ENCODE measurements around the gene RUVBL2.

DNA sequence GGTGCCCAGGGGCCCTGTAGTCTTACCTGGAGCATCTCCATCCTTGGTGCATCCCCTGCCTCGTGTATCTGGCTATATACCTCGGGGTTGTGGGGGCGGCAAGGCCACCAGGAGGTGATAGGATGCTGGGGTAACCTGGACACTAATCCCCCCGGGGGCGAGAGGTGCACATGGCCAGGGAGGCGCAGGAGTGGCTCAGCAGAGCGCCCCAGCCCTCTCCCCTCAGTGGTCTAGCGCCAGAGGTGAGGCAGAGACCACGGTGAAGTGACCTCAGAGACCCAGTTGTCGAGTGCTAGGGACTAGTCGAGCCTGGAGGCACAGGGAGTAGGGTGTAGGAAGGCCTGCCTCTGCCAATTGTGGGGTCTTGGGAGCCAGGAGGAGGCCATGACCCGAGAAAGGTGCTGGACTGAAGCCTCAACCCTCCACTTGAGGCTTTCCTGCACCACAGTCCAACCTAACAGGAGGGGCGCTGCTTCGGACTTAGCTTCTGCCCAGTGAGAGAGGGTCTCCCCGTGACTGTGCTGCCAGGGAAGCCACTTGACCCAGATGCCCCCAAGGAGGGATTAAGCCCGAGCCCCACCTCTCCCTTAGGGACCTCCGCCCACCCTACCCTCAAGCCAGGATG, 23.5 kb downstream of the RUVBL2 start, which contains the start of gene LHB:
- TF ChIP-seq SIN3A (IDR thresholded peaks at IDR 0.05; ENCODE audit: borderline replicate concordance, insufficient read depth, low read length) (no peak), POLR2AphosphoS5 (IDR thresholded peaks at IDR 0.05; ENCODE audit: low read depth, low read length) (no peak; the same call in 1 of the 2 replicates)

All from PFSK-1 (cell line).